ENCODE data around the gene NMT1. TPM values are rescaled to one million over a fixed set of nuclear protein-coding genes. Genes with fewer than 3 reads are reported as not detected.
A peak's percentile ranks its signal among the peaks of the same experiment; 100 is the strongest.
"Not testable (repeated sequence)": the region's sequence is repeated elsewhere in the genome, so short reads cannot be mapped to it uniquely, and the experiment has no call there.

NMT1 gene
- total and polyA plus RNA-seq, 4 donors, result 33.8 to 124 (median 103) TPM

DNA sequence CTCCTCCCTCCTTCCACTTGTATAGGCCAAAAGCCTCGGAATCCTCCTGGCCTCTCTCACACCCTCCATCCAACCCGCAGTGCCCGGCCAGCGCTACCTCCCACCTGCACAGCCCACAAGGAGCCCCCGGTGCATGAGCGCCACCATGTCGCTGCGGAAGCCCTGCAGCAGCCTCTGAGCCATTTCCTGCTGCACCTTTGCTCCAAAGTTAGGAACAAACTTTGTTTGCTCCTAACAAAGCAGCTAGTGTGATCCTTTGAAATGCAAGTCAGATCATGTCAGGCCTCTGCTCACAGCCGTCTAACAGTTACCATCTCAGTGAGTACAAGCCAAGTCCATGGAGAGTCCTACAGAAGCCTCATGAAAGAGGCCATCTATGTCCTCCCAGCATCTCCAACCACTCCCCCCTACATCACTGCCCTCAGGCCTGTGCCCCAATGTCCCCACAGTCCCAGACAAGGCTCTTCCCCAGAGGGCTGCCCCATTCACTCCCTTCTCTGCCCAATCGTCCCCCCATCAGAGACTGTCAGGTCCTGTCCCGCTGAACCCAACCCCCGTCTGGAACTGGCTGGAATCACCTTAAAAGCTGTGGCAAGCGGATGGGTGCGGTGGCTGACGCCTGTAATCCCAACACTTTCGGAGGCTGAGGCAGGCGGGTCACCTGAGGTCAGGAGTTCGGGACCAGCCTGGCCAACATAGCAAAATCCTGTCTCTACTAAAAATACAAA is 17.1 kb upstream of the NMT1 start:
- DNase-seq (no peak), ATAC-seq (ENCODE audit: low FRiP score) (no peak)
- Histone ChIP-seq H3K4me1 (ENCODE audit: control insufficient read depth in 1 of 2, insufficient read depth in 2 of 2, low read length in 2 of 2) (peaks cover 0 to 3% of the 10 kb centered on the region in 2 donors), H3K27ac (ENCODE audit: low read depth in 1 of 2, low read length in 2 of 2) (no peak overlapping the region), H3K4me3 (ENCODE audit: low read length in 2 of 2) (no peak overlapping the region), H3K27me3 (ENCODE audit: control insufficient read depth in 1 of 2, insufficient read depth in 2 of 2, low read length in 1 of 2) (no peaks in the 10 kb centered on the region), H3K36me3 (ENCODE audit: control insufficient read depth in 1 of 2, insufficient read depth in 2 of 2, low read length in 1 of 2) (no peaks in the 10 kb centered on the region), H3K9me3 (ENCODE audit: control insufficient read depth, low read length) (no peaks in the 10 kb centered on the region)
- 49 to 61% methylated on average over 18 of the region's 18 CpGs for WGBS, 2 donors
- intact Hi-C loops (cut with DNase I), result no loop called here

DNA sequence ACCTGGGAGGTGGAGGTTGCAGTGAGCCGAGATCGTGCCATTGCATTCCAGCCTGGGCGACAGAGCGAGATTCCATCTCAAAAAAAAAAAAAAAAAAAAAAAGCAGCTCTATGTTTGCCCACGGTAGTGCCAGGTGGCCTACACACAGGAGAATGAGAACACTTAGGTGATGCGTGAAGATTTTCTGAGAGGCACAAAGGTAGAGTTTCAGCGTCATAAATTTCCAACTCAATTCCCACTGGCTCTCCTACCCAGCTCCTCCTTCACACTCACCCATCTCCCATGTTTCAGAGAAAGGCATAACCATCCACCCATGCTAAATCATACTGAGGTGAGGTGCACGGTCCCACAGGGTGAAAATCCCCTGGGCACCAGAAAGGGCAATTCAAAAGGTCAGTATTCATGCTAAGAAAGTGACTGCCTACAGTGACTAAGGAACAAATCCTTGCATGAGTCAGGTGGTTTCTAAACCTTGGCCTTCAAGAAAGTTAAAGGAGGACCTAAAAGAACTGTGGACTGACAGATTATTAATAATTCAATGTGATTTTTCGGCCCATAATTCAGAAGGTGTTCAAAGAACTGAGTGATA is 14.5 kb upstream of the NMT1 start:
- Histone ChIP-seq H3K4me3 (ENCODE audit: low read length in 2 of 2) (no peak overlapping the region), H3K27me3 (ENCODE audit: control insufficient read depth in 1 of 2, insufficient read depth in 2 of 2, low read length in 1 of 2) (no peaks in the 10 kb centered on the region), H3K4me1 (ENCODE audit: control insufficient read depth in 1 of 2, insufficient read depth in 2 of 2, low read length in 2 of 2) (peaks cover 0 to 3% of the 10 kb centered on the region in 2 donors), H3K36me3 (ENCODE audit: control insufficient read depth in 1 of 2, insufficient read depth in 2 of 2, low read length in 1 of 2) (no peaks in the 10 kb centered on the region), H3K9me3 (ENCODE audit: control insufficient read depth, low read length) (no peaks in the 10 kb centered on the region), H3K27ac (ENCODE audit: low read depth in 1 of 2, low read length in 2 of 2) (no peak overlapping the region)
- 89 to 90% methylated on average over 7 to 9 of the region's 9 CpGs for WGBS, 2 donors
- no peak for ATAC-seq (ENCODE audit: low FRiP score)
- intact Hi-C loops (cut with DNase I), result no loop called here
- DNase-seq, result no peak

DNA sequence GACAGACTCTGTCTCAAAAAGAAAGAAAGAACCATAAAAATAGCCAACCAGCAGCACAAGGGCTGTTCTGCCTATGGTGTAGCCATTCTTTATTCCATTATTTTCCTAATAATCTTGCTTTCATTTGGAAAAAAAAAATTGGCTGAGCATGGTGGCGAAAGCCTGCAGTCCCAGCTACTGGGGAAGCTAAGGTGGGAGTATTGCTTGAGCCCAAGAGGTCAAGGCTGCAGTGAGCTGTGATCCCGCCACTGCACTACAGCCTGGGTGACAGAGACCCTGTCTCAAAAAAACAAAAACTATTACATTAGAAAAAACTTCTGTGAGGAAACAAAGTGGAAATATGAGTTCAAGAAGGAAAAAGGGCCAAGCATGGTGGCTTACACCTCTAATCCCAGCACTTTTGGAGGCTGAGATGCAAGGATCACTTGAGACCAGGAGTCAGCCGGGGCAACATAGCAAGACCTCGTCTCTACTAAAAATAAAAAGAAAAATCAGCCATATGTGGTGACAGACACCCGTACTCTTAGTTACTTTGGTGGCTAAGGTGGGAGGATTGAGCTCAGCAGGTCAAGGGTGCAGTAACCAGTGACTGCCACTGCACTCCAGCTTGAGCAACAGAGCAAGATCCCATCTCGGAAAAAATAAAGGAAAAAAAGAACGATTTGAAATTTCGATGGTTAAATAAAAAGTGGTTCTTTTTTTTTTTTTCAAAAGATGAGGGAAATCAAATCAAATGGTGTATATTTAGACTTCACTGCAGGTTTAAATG is 12.1 kb upstream of the NMT1 start:
- no peak for ATAC-seq (ENCODE audit: low FRiP score)
- H3K27me3 ChIP-seq (ENCODE audit: control insufficient read depth in 1 of 2, insufficient read depth in 2 of 2, low read length in 1 of 2), result no peaks in the 10 kb centered on the region
- no peaks in the 10 kb centered on the region for H3K9me3 ChIP-seq (ENCODE audit: control insufficient read depth, low read length)
- no peaks in the 10 kb centered on the region for H3K36me3 ChIP-seq (ENCODE audit: control insufficient read depth in 1 of 2, insufficient read depth in 2 of 2, low read length in 1 of 2)
- no peak overlapping the region for H3K4me3 ChIP-seq (ENCODE audit: low read length in 2 of 2)
- intact Hi-C loops (cut with DNase I), result no loop called here
- H3K27ac ChIP-seq (ENCODE audit: low read depth in 1 of 2, low read length in 2 of 2), result no peak overlapping the region
- no peaks in the 10 kb centered on the region for H3K4me1 ChIP-seq (ENCODE audit: control insufficient read depth in 1 of 2, insufficient read depth in 2 of 2, low read length in 2 of 2)
- WGBS, 2 donors, result 80 to 84% methylated on average over 8 of the region's 8 CpGs
- DNase-seq, result no peak

DNA sequence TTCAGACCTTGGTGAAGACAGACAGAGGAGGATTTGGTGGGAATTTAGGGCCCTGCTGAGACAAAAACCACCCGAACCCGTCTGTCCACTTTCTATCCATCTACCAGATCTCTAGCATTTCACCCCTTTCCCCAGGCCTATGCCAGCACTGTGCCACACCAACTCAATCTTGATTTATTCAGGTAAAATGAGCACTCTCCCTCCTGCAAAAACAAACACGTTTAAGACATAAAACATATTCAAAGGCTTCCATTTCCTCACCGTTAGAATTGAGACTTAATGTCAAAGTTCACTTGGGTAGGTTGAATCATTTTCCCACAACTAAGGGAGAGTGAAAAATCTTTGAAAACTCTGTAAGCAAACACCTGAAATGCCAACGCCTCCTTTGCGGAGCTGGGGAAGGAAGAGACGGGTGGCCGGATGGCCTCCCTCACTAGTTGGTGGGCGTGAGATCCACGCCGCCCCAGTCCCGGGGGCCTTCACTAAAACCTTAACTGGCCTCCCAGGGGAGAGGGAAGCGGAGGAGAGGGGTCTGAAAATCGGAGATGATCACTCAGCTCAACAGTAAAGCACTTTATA is 10.5 kb upstream of the NMT1 start:
- DNase-seq (no peak), ATAC-seq (ENCODE audit: low FRiP score) (peak; percentile 44)
- Histone ChIP-seq H3K4me1 (ENCODE audit: control insufficient read depth in 1 of 2, insufficient read depth in 2 of 2, low read length in 2 of 2) (no peaks in the 10 kb centered on the region), H3K4me3 (ENCODE audit: low read length in 2 of 2) (peak overlapping the region; percentile 60 to 77), H3K27ac (ENCODE audit: low read depth in 1 of 2, low read length in 2 of 2) (peak overlapping the region; percentile 92 to 99), H3K9me3 (ENCODE audit: control insufficient read depth, low read length) (no peaks in the 10 kb centered on the region), H3K36me3 (ENCODE audit: control insufficient read depth in 1 of 2, insufficient read depth in 2 of 2, low read length in 1 of 2) (no peaks in the 10 kb centered on the region), H3K27me3 (ENCODE audit: control insufficient read depth in 1 of 2, insufficient read depth in 2 of 2, low read length in 1 of 2) (no peaks in the 10 kb centered on the region)
- intact Hi-C loops (cut with DNase I), result no loop called here
- WGBS, 2 donors, result 1 to 2% methylated on average over 14 of the region's 14 CpGs

DNA sequence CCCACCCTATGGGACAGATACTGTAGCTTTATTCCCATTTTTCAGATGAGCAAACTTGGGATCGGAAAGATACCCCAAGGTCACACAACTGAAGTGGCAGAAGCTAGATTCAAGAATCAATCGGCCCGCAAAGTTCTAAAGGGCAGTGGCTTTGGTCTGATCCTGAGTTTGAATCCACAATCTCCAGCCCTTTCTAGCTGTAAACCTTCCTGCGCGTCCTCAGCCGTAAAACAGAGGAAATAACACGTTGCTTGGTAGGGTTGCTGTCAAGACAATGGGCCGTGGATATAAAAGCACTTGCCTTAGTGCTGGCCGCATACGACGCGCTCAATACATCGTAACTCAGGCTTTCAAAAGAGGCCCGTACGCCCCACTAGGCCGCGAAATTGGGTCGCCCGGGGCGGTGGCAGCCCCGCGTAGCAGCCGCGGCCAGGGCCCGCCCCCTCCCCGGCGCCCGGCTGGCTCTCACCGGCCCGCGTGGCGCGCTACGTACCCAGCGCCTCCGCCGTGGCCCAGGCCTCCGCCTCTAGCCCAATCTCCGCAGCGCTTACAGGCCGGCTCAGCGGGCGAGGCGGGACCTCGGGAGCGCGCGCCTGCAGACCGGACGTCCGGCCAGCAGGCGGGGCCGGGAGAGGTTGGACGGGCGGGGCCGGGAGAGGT is 9.9 kb upstream of the NMT1 start, which contains the start of gene DCAKD:
Gene DCAKD (minus strand): TSS at position 573 of the 660 bp plus-strand sequence. CDS start 16,747 bp downstream, outside the sequence.
- Histone ChIP-seq H3K4me1 (ENCODE audit: control insufficient read depth in 1 of 2, insufficient read depth in 2 of 2, low read length in 2 of 2) (no peaks in the 10 kb centered on the region), H3K36me3 (ENCODE audit: control insufficient read depth in 1 of 2, insufficient read depth in 2 of 2, low read length in 1 of 2) (no peaks in the 10 kb centered on the region), H3K4me3 (ENCODE audit: low read length in 2 of 2) (peak within 1 kb of the TSS; percentile 60 to 84), H3K27me3 (ENCODE audit: control insufficient read depth in 1 of 2, insufficient read depth in 2 of 2, low read length in 1 of 2) (no peaks in the 10 kb centered on the region), H3K9me3 (ENCODE audit: control insufficient read depth, low read length) (no peaks in the 10 kb centered on the region), H3K27ac (ENCODE audit: low read depth in 1 of 2, low read length in 2 of 2) (peak within 1 kb of the TSS; percentile 92 to 99)
- intact Hi-C loops (cut with DNase I), result no loop called here
- ATAC-seq (ENCODE audit: low FRiP score) (peak; percentile 98), DNase-seq (peak; percentile 96 to 97)
- WGBS, 2 donors, result 1% methylated on average over 50 to 56 of the region's 56 CpGs

DNA sequence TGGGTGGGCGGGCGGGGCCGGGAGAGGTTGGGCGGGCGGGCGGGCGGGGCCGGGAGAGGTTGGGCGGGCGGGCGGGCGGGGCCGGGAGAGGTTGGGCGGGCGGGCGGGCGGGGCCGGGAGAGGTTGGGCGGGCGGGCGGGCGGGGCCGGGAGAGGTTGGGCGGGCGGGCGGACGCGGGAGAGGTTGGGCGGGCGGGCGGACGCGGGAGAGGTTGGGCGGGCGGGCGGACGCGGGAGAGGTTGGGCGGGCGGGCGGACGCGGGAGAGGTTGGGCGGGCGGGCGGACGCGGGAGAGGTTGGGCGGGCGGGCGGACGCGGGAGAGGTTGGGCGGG is 9.4 kb upstream of the NMT1 start:
- H3K27ac ChIP-seq (ENCODE audit: low read depth in 1 of 2, low read length in 2 of 2); H3K36me3 ChIP-seq (ENCODE audit: control insufficient read depth in 1 of 2, insufficient read depth in 2 of 2, low read length in 1 of 2); intact Hi-C loops (cut with DNase I); DNase-seq; H3K9me3 ChIP-seq (ENCODE audit: control insufficient read depth, low read length); ATAC-seq (ENCODE audit: low FRiP score); H3K4me1 ChIP-seq (ENCODE audit: control insufficient read depth in 1 of 2, insufficient read depth in 2 of 2, low read length in 2 of 2); H3K27me3 ChIP-seq (ENCODE audit: control insufficient read depth in 1 of 2, insufficient read depth in 2 of 2, low read length in 1 of 2): not testable (repeated sequence)
- 0% methylated on average over 3 of the region's 54 CpGs; no CpG with 5 or more reads in 1 of the 2 donors for WGBS, 2 donors
- H3K4me3 ChIP-seq (ENCODE audit: low read length in 2 of 2), result peak overlapping the region in 1 of 2 donors; percentile 84

DNA sequence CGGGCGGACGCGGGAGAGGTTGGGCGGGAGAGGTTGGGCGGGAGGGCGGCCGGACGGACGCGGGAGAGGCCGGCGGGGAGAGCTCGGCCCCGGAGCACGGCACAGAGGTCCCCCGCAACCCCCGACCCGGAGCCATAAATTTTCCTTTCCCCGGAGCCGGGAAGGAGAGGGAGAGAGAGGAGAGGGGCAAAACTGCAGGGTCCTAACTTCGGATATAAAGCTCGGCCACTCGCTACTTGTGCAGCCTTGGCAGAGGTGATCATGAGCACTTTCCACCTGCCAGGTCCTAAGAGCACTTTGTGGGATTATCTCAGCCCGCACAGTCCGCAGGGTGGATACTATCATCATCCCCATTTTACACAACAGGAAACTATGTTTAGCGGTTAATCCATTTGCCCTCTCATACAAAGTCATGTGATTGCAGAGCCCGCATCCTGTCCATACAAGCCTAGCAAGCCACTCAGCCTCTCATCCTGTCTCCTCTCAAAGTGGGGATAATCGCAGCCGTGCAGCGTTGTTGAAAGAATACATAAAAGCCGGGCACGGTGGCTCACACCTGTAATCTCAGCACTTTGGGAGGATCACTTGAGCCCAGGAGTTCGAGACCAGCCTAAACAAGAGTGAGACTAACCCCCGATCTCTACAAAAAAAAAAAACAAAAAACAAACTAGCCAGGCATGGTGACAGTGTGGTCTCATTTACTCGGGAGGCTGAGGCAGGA is 8.9 kb upstream of the NMT1 start:
- Histone ChIP-seq H3K4me3 (ENCODE audit: low read length in 2 of 2) (peak overlapping the region; percentile 29 to 84), H3K27me3 (ENCODE audit: control insufficient read depth in 1 of 2, insufficient read depth in 2 of 2, low read length in 1 of 2) (no peaks in the 10 kb centered on the region), H3K36me3 (ENCODE audit: control insufficient read depth in 1 of 2, insufficient read depth in 2 of 2, low read length in 1 of 2) (no peaks in the 10 kb centered on the region), H3K4me1 (ENCODE audit: control insufficient read depth in 1 of 2, insufficient read depth in 2 of 2, low read length in 2 of 2) (no peaks in the 10 kb centered on the region), H3K9me3 (ENCODE audit: control insufficient read depth, low read length) (no peaks in the 10 kb centered on the region), H3K27ac (ENCODE audit: low read depth in 1 of 2, low read length in 2 of 2) (peak overlapping the region in 1 of 2 donors; percentile 80)
- ATAC-seq (ENCODE audit: low FRiP score) (no peak), DNase-seq (peak; percentile 75 to 88)
- intact Hi-C loops (cut with DNase I), result no loop called here
- WGBS, 2 donors, result 12 to 22% methylated on average over 26 to 36 of the region's 36 CpGs

DNA sequence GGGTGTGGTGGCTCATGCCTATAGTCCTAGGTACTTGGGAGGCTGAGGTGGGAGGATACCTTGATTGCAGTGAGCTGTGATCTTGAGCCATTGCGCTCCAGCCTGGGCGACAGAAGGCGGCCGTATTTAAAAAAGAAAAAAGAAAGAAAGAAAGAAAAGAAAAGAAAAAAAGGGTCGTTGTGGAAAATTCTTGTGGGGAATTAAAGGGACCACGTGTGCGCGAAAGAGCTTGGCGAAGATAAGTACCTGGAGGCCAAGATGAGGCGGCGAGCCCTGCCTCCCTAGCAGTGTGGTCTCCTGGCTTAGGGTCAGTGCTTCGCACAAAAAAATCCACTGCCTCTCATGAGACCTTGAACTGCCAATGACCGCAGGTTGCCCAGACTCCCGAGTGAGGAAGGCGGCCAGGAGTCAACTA is 728 bp upstream of the NMT1 start:
- no peaks in the 10 kb centered on the region for H3K36me3 ChIP-seq (ENCODE audit: control insufficient read depth in 1 of 2, insufficient read depth in 2 of 2, low read length in 1 of 2)
- no peak for DNase-seq
- intact Hi-C loops (cut with DNase I), result loop anchor here (2.0 to 5.0 kb wide), 3 partner anchors 32 to 64 kb away; no protein-coding TSS in a partner anchor
- no peaks in the 10 kb centered on the region for H3K9me3 ChIP-seq (ENCODE audit: control insufficient read depth, low read length)
- H3K27ac ChIP-seq (ENCODE audit: low read depth in 1 of 2, low read length in 2 of 2), result peak overlapping the region; percentile 34 to 73
- no peaks in the 10 kb centered on the region for H3K27me3 ChIP-seq (ENCODE audit: control insufficient read depth in 1 of 2, insufficient read depth in 2 of 2, low read length in 1 of 2)
- 3 to 5% methylated on average over 15 of the region's 15 CpGs for WGBS, 2 donors
- peak overlapping the region; percentile 35 to 45 for H3K4me3 ChIP-seq (ENCODE audit: low read length in 2 of 2)
- H3K4me1 ChIP-seq (ENCODE audit: control insufficient read depth in 1 of 2, insufficient read depth in 2 of 2, low read length in 2 of 2), result peaks cover 0 to 3% of the 10 kb centered on the region in 2 donors
- peak; percentile 40 for ATAC-seq (ENCODE audit: low FRiP score)

All from aorta (tissue), 5 donors.